Regular cardiac myocyte (primary cell): ENCODE data around the gene KRTAP4-4. TPM values are rescaled to one million over a fixed set of nuclear protein-coding genes. Genes with fewer than 3 reads are reported as not detected.

Source experiments
- total RNA-seq: library from RNA; depleted of rRNA; stranded (reverse); fragments of >200 nt; gene quantifications from 2 replicates; pipeline ENCODE4 v1.2.3, GENCODE V29; 2014

Gene KRTAP4-4
- not detected in 2 replicates for total RNA-seq

GRCh38 chr17:41160648-41161047 lies at the start of gene KRTAP4-4:
Gene KRTAP4-4 (minus strand): TSS chr17:41160748. CDS start chr17:41160691, 57 bp downstream.

GRCh38 chr17:41189837-41190318 lies 29.3 kb upstream of the KRTAP4-4 start, which contains the start of gene KRTAP9-1:
Gene KRTAP9-1 (plus strand): TSS chr17:41189887. CDS start chr17:41189887, 0 bp downstream.

DNA sequence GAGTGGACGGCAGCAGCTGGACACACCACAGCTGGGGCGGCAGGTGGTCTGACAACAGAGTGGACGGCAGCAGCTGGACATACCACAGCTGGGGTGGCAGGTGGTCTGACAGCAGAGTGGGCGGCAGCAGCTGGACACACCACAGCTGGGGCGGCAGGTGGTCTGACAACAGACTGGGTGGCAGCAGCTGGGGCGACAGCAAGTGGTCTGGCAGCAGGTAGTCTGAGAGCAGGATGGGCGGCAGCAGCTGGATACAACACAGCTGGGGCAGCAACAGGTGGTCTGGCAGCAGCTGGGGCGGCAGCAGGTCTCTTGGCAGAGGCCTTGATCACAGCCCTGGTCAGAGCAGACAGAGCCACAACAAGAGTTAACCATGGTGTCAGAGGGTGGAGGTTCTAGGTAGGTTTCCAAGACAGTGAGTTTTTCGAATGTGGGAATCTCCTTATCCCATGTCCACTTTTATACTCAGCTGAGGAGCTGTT lies 24.0 kb upstream of the KRTAP4-4 start, which contains the start of gene KRTAP4-1:
KRTAP4-1 (minus strand) TSS at position 432 of the 482 bp plus-strand sequence; CDS start at position 375, 57 bp downstream.

DNA sequence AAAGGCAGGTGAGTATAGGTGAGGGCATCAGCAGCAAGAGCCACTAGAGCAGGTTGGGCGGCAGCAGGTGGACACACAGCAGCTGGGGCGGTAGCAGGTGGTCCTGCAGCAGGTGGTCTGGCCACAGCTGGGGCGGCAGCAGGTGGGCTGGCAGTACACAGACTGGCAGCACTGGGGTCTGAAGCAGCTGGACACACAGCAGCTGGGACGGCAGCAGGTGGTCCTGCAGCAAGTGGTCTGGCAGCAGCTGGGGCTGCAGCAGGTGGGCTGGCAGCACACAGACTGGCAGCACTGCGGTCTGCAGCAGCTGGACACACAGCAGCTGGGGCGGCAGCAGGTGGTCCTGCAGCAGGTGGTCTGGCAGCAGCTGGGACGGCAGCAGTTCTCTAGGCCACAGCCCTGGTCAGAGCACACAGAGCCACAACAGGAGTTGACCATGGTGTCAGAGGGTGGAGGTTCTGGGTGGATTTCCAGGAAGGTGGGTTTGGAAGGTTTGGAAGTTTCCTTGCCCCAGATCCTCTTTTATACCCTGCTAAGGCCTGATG lies 17.3 kb upstream of the KRTAP4-4 start, which contains the start of gene KRTAP4-2:
KRTAP4-2 (minus strand) TSS at position 495 of the 545 bp plus-strand sequence; CDS start at position 438, 57 bp downstream.

DNA sequence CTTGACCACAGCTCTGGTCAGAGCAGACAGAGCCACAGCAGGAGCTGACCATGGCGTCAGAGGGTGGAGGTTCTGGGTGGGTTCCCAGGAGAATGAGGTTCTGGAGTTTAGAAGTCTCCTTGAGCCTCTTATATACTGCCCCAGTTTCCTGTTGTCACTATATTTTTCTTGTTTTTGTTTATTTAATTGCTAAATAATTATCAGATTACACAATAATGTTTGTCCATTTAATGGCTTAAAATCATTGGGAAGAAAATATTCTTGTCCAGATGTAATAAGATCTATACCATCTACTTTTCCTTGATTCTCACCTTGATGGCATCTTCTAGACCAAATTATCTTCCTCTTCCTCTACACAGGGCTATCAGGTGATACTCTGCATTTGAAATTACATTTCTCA lies 7.6 kb upstream of the KRTAP4-4 start, which contains the start of gene KRTAP4-3:
KRTAP4-3 (minus strand) TSS at position 101 of the 400 bp plus-strand sequence; CDS start at position 52, 49 bp downstream.

DNA sequence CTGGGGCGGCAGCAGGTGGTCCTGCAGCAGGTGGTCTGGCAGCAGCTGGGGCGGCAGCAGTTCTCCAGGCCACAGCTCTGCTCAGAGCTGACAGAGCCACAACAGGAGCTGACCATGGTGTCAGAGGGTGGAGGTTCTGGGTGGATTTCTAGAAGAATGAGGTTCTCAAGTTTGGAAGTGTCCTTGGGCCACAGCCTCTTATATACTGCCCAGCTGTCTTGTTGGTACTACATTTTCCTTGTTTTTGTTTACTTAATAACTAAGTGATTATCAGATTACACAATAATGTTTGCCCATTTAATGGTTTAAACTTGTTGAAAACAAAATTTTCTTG lies 10.9 kb downstream of the KRTAP4-4 start, which contains the start of gene KRTAP4-5:
KRTAP4-5 (minus strand) TSS at position 174 of the 334 bp plus-strand sequence; CDS start at position 116, 58 bp downstream.

GRCh38 chr17:41140360-41141131 lies 20.0 kb downstream of the KRTAP4-4 start, which contains the start of gene KRTAP4-6:
Gene KRTAP4-6 (minus strand): TSS chr17:41140544. CDS start chr17:41140487, 57 bp downstream.

GRCh38 chr17:41123991-41124371 lies 36.6 kb downstream of the KRTAP4-4 start, which contains the start of gene KRTAP4-12:
Gene KRTAP4-12 (minus strand): TSS chr17:41124182. CDS start chr17:41124122, 60 bp downstream.

GRCh38 chr17:41117846-41118386 lies 42.6 kb downstream of the KRTAP4-4 start, which contains the start of gene KRTAP4-11:
Gene KRTAP4-11 (minus strand): TSS chr17:41118373. CDS start chr17:41118315, 58 bp downstream.

Other genes starting within 250 kb of the KRTAP4-4 start
- gene KRT23, start 223.1 kb downstream of the KRTAP4-4 start, total RNA-seq = under 0.01 TPM in 1 of 2 replicates, not detected in the other
- 0.28 TPM in 1 of 2 replicates, not detected in the other for gene KRT39, start 193.8 kb downstream of the KRTAP4-4 start, total RNA-seq
- gene KRT40, start 176.4 kb downstream of the KRTAP4-4 start, total RNA-seq = not detected in 2 replicates
- gene KRTAP3-3, start 166.6 kb downstream of the KRTAP4-4 start, total RNA-seq = not detected in 2 replicates
- not detected in 2 replicates for gene KRTAP3-2, start 160.8 kb downstream of the KRTAP4-4 start, total RNA-seq
- not detected in 2 replicates for gene KRTAP3-1, start 151.6 kb downstream of the KRTAP4-4 start, total RNA-seq
- 1.9 and 5.1 TPM in 2 replicates for gene KRTAP1-5, start 133.5 kb downstream of the KRTAP4-4 start, total RNA-seq
- not detected in 2 replicates for gene KRTAP1-4, start 130.6 kb downstream of the KRTAP4-4 start, total RNA-seq
- gene KRTAP1-3, start 125.9 kb downstream of the KRTAP4-4 start, total RNA-seq = not detected in 2 replicates
- gene KRTAP1-1, start 119.3 kb downstream of the KRTAP4-4 start, total RNA-seq = under 0.01 TPM in 1 of 2 replicates, not detected in the other
- gene KRTAP2-1, start 113.4 kb downstream of the KRTAP4-4 start, total RNA-seq = not detected in 2 replicates
- gene KRTAP2-2, start 105.5 kb downstream of the KRTAP4-4 start, total RNA-seq = not detected in 2 replicates
- under 0.01 and 0.77 TPM in 2 replicates for gene KRTAP2-3, start 100.6 kb downstream of the KRTAP4-4 start, total RNA-seq
- gene KRTAP2-4, start 94.9 kb downstream of the KRTAP4-4 start, total RNA-seq = 0.28 TPM in 1 of 2 replicates, not detected in the other
- not detected in 2 replicates for gene KRTAP4-7, start 76.6 kb downstream of the KRTAP4-4 start, total RNA-seq
- gene KRTAP4-8, start 62.6 kb downstream of the KRTAP4-4 start, total RNA-seq = not detected in 2 replicates
- not detected in 2 replicates for gene KRTAP4-16, start 58.5 kb downstream of the KRTAP4-4 start, total RNA-seq
- gene KRTAP4-9, start 55.4 kb downstream of the KRTAP4-4 start, total RNA-seq = not detected in 2 replicates
- not detected in 2 replicates for gene KRTAP4-11, start 42.4 kb downstream of the KRTAP4-4 start, total RNA-seq
- not detected in 2 replicates for gene KRTAP4-12, start 36.6 kb downstream of the KRTAP4-4 start, total RNA-seq
- gene KRTAP4-6, start 20.2 kb downstream of the KRTAP4-4 start, total RNA-seq = not detected in 2 replicates
- not detected in 2 replicates for gene KRTAP4-5, start 10.9 kb downstream of the KRTAP4-4 start, total RNA-seq
- not detected in 2 replicates for gene KRTAP4-3, start 7.5 kb upstream of the KRTAP4-4 start, total RNA-seq
- not detected in 2 replicates for gene KRTAP4-2, start 17.5 kb upstream of the KRTAP4-4 start, total RNA-seq
- not detected in 2 replicates for gene KRTAP4-1, start 24.2 kb upstream of the KRTAP4-4 start, total RNA-seq
- gene KRTAP9-1, start 29.1 kb upstream of the KRTAP4-4 start, total RNA-seq = not detected in 2 replicates
- not detected in 2 replicates for gene KRTAP9-2, start 65.9 kb upstream of the KRTAP4-4 start, total RNA-seq
- gene KRTAP9-3, start 71.7 kb upstream of the KRTAP4-4 start, total RNA-seq = not detected in 2 replicates
- not detected in 2 replicates for gene KRTAP9-8, start 77.3 kb upstream of the KRTAP4-4 start, total RNA-seq
- not detected in 2 replicates for gene KRTAP9-4, start 88.9 kb upstream of the KRTAP4-4 start, total RNA-seq
- not detected in 2 replicates for gene KRTAP9-9, start 94.6 kb upstream of the KRTAP4-4 start, total RNA-seq
- not detected in 2 replicates for gene KRTAP9-6, start 104.6 kb upstream of the KRTAP4-4 start, total RNA-seq
- gene KRTAP9-7, start 115.0 kb upstream of the KRTAP4-4 start, total RNA-seq = not detected in 2 replicates
- not detected in 2 replicates for gene KRTAP29-1, start 142.1 kb upstream of the KRTAP4-4 start, total RNA-seq
- gene KRTAP16-1, start 148.6 kb upstream of the KRTAP4-4 start, total RNA-seq = not detected in 2 replicates
- not detected in 2 replicates for gene KRTAP17-1, start 155.0 kb upstream of the KRTAP4-4 start, total RNA-seq
- not detected in 2 replicates for gene KRT33A, start 190.1 kb upstream of the KRTAP4-4 start, total RNA-seq
- under 0.01 TPM in 2 replicates for gene KRT33B, start 209.1 kb upstream of the KRTAP4-4 start, total RNA-seq
- 2.0 and 2.9 TPM in 2 replicates for gene KRT34, start 221.6 kb upstream of the KRTAP4-4 start, total RNA-seq
- gene KRT31, start 236.9 kb upstream of the KRTAP4-4 start, total RNA-seq = not detected in 2 replicates